ENCODE results near the gene CBX1. TPM values are rescaled to one million over a fixed set of nuclear protein-coding genes. Genes with fewer than 3 reads are reported as not detected.

Gene CBX1
- total RNA-seq, 1 experiment from 2014 or later = 126 TPM

GRCh38 chr17:48060249-48060648 is 41.0 kb downstream of the CBX1 start:
- Mint-ChIP-seq H3K9me3 (ENCODE audit: low read depth, unreplicated experiment) (no peaks in the 10 kb centered on the region), H3K36me3 (ENCODE audit: insufficient read depth, unreplicated experiment) (peaks cover 92% of the 10 kb centered on the region), H3K4me1 (ENCODE audit: low read depth, unreplicated experiment) (peaks cover 24% of the 10 kb centered on the region), H3K4me3 (ENCODE audit: low read depth, unreplicated experiment) (no peak overlapping the region), H3K27me3 (ENCODE audit: unreplicated experiment) (no peaks in the 10 kb centered on the region), H3K27ac (ENCODE audit: unreplicated experiment) (peak overlapping the region; percentile 45)
- no peak for DNase-seq
- CTCF ChIA-PET = interaction anchor here (0.6 kb wide), 1 partner anchor 211 kb away, joined by 3 read pairs; no protein-coding TSS in a partner anchor
- intact Hi-C loops (cut with micrococcal nuclease; ENCODE audit: unreplicated experiment) = no loop called here
- BruUV-seq (replicated peaks) = no TSS peak
- no peak for TF ChIP-seq CTCF (IDR thresholded peaks at IDR 0.05; ENCODE audit: unreplicated experiment)

DNA sequence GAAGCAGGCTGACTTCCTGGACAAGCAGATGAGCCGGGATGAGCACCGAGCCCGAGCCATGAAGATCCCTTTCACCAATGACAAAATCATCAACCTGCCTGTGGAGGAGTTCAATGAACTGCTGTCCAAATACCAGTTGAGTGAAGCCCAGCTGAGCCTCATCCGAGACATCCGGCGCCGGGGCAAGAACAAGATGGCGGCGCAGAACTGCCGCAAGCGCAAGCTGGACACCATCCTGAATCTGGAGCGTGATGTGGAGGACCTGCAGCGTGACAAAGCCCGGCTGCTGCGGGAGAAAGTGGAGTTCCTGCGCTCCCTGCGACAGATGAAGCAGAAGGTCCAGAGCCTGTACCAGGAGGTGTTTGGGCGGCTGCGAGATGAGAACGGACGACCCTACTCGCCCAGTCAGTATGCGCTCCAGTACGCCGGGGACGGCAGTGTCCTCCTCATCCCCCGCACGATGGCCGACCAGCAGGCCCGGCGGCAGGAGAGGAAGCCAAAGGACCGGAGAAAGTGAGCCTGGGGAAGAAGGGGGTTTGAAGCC is 42.1 kb downstream of the CBX1 start:
- CTCF ChIA-PET = interaction anchor here (2.1 kb wide), 1 partner anchor 11 kb away, joined by 7 read pairs; the partner anchor contains the start of gene NFE2L1
- Mint-ChIP-seq H3K4me1 (ENCODE audit: low read depth, unreplicated experiment) (peaks cover 29% of the 10 kb centered on the region), H3K9me3 (ENCODE audit: low read depth, unreplicated experiment) (no peaks in the 10 kb centered on the region), H3K36me3 (ENCODE audit: insufficient read depth, unreplicated experiment) (peaks cover 90% of the 10 kb centered on the region), H3K27ac (ENCODE audit: unreplicated experiment) (peak overlapping the region; percentile 80), H3K4me3 (ENCODE audit: low read depth, unreplicated experiment) (no peak overlapping the region), H3K27me3 (ENCODE audit: unreplicated experiment) (no peaks in the 10 kb centered on the region)
- no peak for TF ChIP-seq CTCF (IDR thresholded peaks at IDR 0.05; ENCODE audit: unreplicated experiment)
- DNase-seq = no peak
- intact Hi-C loops (cut with micrococcal nuclease; ENCODE audit: unreplicated experiment) = no loop called here
- BruUV-seq (replicated peaks) = TSS peak; percentile 33

- Mint-ChIP-seq H3K36me3 (ENCODE audit: insufficient read depth, unreplicated experiment) (peaks cover 90% of the 10 kb centered on the region), H3K4me3 (ENCODE audit: low read depth, unreplicated experiment) (no peak overlapping the region), H3K27ac (ENCODE audit: unreplicated experiment) (peak overlapping the region; percentile 80), H3K27me3 (ENCODE audit: unreplicated experiment) (no peaks in the 10 kb centered on the region), H3K4me1 (ENCODE audit: low read depth, unreplicated experiment) (peaks cover 33% of the 10 kb centered on the region), H3K9me3 (ENCODE audit: low read depth, unreplicated experiment) (no peaks in the 10 kb centered on the region)
- no peak for DNase-seq
- CTCF ChIA-PET = interaction anchor here (0.8 to 2.1 kb wide), 2 partner anchors 10 to 21 kb away, joined by 3 to 7 read pairs; partner anchors contain the start of gene NFE2L1
- BruUV-seq (replicated peaks) = no TSS peak
- intact Hi-C loops (cut with micrococcal nuclease; ENCODE audit: unreplicated experiment) = no loop called here
- no peak for TF ChIP-seq CTCF (IDR thresholded peaks at IDR 0.05; ENCODE audit: unreplicated experiment)
Observed at GRCh38 chr17:48058393-48059124, 42.7 kb downstream of the CBX1 start.

GRCh38 chr17:48057626-48058025 is 43.7 kb downstream of the CBX1 start:
- CTCF ChIA-PET = interaction anchor here (1.2 to 2.1 kb wide), 2 partner anchors 9 kb away, joined by 3 to 7 read pairs; partner anchors contain the start of gene NFE2L1
- Mint-ChIP-seq H3K27ac (ENCODE audit: unreplicated experiment) (peak overlapping the region; percentile 96), H3K4me3 (ENCODE audit: low read depth, unreplicated experiment) (no peak overlapping the region), H3K4me1 (ENCODE audit: low read depth, unreplicated experiment) (peaks cover 42% of the 10 kb centered on the region), H3K36me3 (ENCODE audit: insufficient read depth, unreplicated experiment) (peaks cover 94% of the 10 kb centered on the region), H3K27me3 (ENCODE audit: unreplicated experiment) (no peaks in the 10 kb centered on the region), H3K9me3 (ENCODE audit: low read depth, unreplicated experiment) (no peaks in the 10 kb centered on the region)
- no peak for DNase-seq
- no peak for TF ChIP-seq CTCF (IDR thresholded peaks at IDR 0.05; ENCODE audit: unreplicated experiment)
- BruUV-seq (replicated peaks) = no TSS peak
- intact Hi-C loops (cut with micrococcal nuclease; ENCODE audit: unreplicated experiment) = no loop called here

All from Calu3 (cell line).